Measurements from ENCODE around the gene PCDHGA1. TPM values are rescaled to one million over a fixed set of nuclear protein-coding genes. Genes with fewer than 3 reads are reported as not detected.
"Not testable (repeated sequence)": the region's sequence is repeated elsewhere in the genome, so short reads cannot be mapped to it uniquely, and the experiment has no call there.

Gene PCDHGA1
- polyA plus RNA-seq, 3 donors = not detected

GRCh38 chr5:141413540-141414069 is 83.3 kb downstream of the PCDHGA1 start:
- peaks cover 21 to 64% (median 49%) of the 10 kb centered on the region in 7 donors for H3K9me3 Mint-ChIP-seq
- no peak overlapping the region for H3K9ac ChIP-seq (ENCODE audit: insufficient read depth, low read length, poor library complexity, severe bottlenecking)

GRCh38 chr5:141414548-141415274 is 84.4 kb downstream of the PCDHGA1 start:
- H3K36me3 Mint-ChIP-seq = peaks cover 13 to 24% of the 10 kb centered on the region in 2 donors

More at GRCh38 chr5:141413540-141414069, 83.3 kb downstream of the PCDHGA1 start:
- Histone ChIP-seq H3K4me1 (ENCODE audit: control insufficient read depth in 1 of 2, insufficient read depth in 2 of 2, low read length in 2 of 2) (peaks cover 22% of the 10 kb centered on the region in 2 donors), H2AFZ (ENCODE audit: insufficient read depth, low read depth, low read length, poor library complexity, severe bottlenecking) (peak overlapping the region; percentile 75), H3K9me3 (replicated peaks in 1 of 2; ENCODE audit: control insufficient read depth in 1 of 2, insufficient read depth in 1 of 2, low read length in 2 of 2) (peaks cover 27 to 54% of the 10 kb centered on the region in 2 donors), H3K4me3 (replicated peaks in 1 of 3; ENCODE audit: low read depth in 2 of 3, low read length in 3 of 3) (peak overlapping the region in 1 of 3 experiments; percentile 73), H3K36me3 (replicated peaks in 1 of 2; ENCODE audit: control insufficient read depth in 1 of 2, insufficient read depth in 2 of 2, low read length in 2 of 2) (no peaks in the 10 kb centered on the region), H4K20me1 (ENCODE audit: insufficient read depth, low read length) (no peaks in the 10 kb centered on the region), H3K79me2 (ENCODE audit: insufficient read depth, low read length) (no peaks in the 10 kb centered on the region), H3K4me2 (replicated peaks; ENCODE audit: extremely low read depth, low read length, poor library complexity, severe bottlenecking) (peak overlapping the region; percentile 73), H3K27ac (ENCODE audit: low read depth in 1 of 2, low read length in 2 of 2) (no peak overlapping the region), H3K27me3 (ENCODE audit: control insufficient read depth in 2 of 2, insufficient read depth in 2 of 2, low read length in 2 of 2) (peaks cover 74 to 100% of the 10 kb centered on the region in 2 donors)
- WGBS (ENCODE audit: insufficient coverage) = 22% methylated on average over 21 of the region's 25 CpGs
- intact Hi-C loops (cut with micrococcal nuclease) = loop anchor here (5.0 kb wide), 2 partner anchors 109 to 149 kb away; no protein-coding TSS in a partner anchor
- Mint-ChIP-seq H3K4me1 (peaks cover 28% of the 10 kb centered on the region), H3K4me3 (peak overlapping the region; percentile 80 to 88), H3K36me3 (peaks cover 13 to 25% of the 10 kb centered on the region in 2 donors), H3K27me3 (ENCODE audit: low read depth in 3 of 3) (peaks cover 79 to 86% (median 84%) of the 10 kb centered on the region in 3 donors), H3K27ac (no peak overlapping the region)
- TF ChIP-seq CTCF (IDR thresholded peaks at IDR 0.05) = no peak
- DNase-seq = no peak

GRCh38 chr5:141415275-141415618 is 84.9 kb downstream of the PCDHGA1 start:
- WGBS (ENCODE audit: insufficient coverage) = 27% methylated on average over 20 of the region's 24 CpGs
- DNase-seq; H3K36me3 ChIP-seq (replicated peaks in 1 of 2; ENCODE audit: control insufficient read depth in 1 of 2, insufficient read depth in 2 of 2, low read length in 2 of 2); H3K9ac ChIP-seq (ENCODE audit: insufficient read depth, low read length, poor library complexity, severe bottlenecking); H3K27ac Mint-ChIP-seq; H3K27ac ChIP-seq (ENCODE audit: low read depth in 1 of 2, low read length in 2 of 2); H3K79me2 ChIP-seq (ENCODE audit: insufficient read depth, low read length); H4K20me1 ChIP-seq (ENCODE audit: insufficient read depth, low read length); H3K4me3 ChIP-seq (replicated peaks in 1 of 3; ENCODE audit: low read depth in 2 of 3, low read length in 3 of 3); H3K4me2 ChIP-seq (replicated peaks; ENCODE audit: extremely low read depth, low read length, poor library complexity, severe bottlenecking); H2AFZ ChIP-seq (ENCODE audit: insufficient read depth, low read depth, low read length, poor library complexity, severe bottlenecking): not testable (repeated sequence)
- H3K27me3 ChIP-seq (ENCODE audit: control insufficient read depth in 2 of 2, insufficient read depth in 2 of 2, low read length in 2 of 2) = peaks cover 72 to 100% of the 10 kb centered on the region in 2 donors
- Mint-ChIP-seq H3K4me1 (peaks cover 31% of the 10 kb centered on the region), H3K27me3 (ENCODE audit: low read depth in 3 of 3) (peaks cover 78 to 84% (median 83%) of the 10 kb centered on the region in 3 donors), H3K36me3 (peaks cover 16 to 27% of the 10 kb centered on the region in 2 donors), H3K4me3 (peak overlapping the region in 1 of 2 donors; percentile 80), H3K9me3 (peaks cover 15 to 61% (median 46%) of the 10 kb centered on the region in 7 donors)
- intact Hi-C loops (cut with micrococcal nuclease) = loop anchor here in 1 of 2 donors (5.0 kb wide), 1 partner anchor 107 kb away; no protein-coding TSS in a partner anchor
- H3K9me3 ChIP-seq (replicated peaks in 1 of 2; ENCODE audit: control insufficient read depth in 1 of 2, insufficient read depth in 1 of 2, low read length in 2 of 2) = peaks cover 25 to 54% of the 10 kb centered on the region in 2 donors
- H3K4me1 ChIP-seq (ENCODE audit: control insufficient read depth in 1 of 2, insufficient read depth in 2 of 2, low read length in 2 of 2) = peaks cover 22% of the 10 kb centered on the region in 2 donors

More at GRCh38 chr5:141414548-141415274, 84.4 kb downstream of the PCDHGA1 start:
- H3K27ac ChIP-seq (ENCODE audit: low read depth in 1 of 2, low read length in 2 of 2); H3K36me3 ChIP-seq (replicated peaks in 1 of 2; ENCODE audit: control insufficient read depth in 1 of 2, insufficient read depth in 2 of 2, low read length in 2 of 2); H2AFZ ChIP-seq (ENCODE audit: insufficient read depth, low read depth, low read length, poor library complexity, severe bottlenecking); H4K20me1 ChIP-seq (ENCODE audit: insufficient read depth, low read length); H3K4me2 ChIP-seq (replicated peaks; ENCODE audit: extremely low read depth, low read length, poor library complexity, severe bottlenecking); DNase-seq; H3K27ac Mint-ChIP-seq; H3K4me3 ChIP-seq (replicated peaks in 1 of 3; ENCODE audit: low read depth in 2 of 3, low read length in 3 of 3); H3K9ac ChIP-seq (ENCODE audit: insufficient read depth, low read length, poor library complexity, severe bottlenecking); H3K79me2 ChIP-seq (ENCODE audit: insufficient read depth, low read length): not testable (repeated sequence)
- 37% methylated on average over 31 of the region's 46 CpGs for WGBS (ENCODE audit: insufficient coverage)
- peak overlapping the region in 1 of 2 donors; percentile 80 for H3K4me3 Mint-ChIP-seq
- intact Hi-C loops (cut with micrococcal nuclease) = loop anchor here (5.0 kb wide), 2 partner anchors 108 to 148 kb away; no protein-coding TSS in a partner anchor
- Histone ChIP-seq H3K4me1 (ENCODE audit: control insufficient read depth in 1 of 2, insufficient read depth in 2 of 2, low read length in 2 of 2) (peaks cover 22% of the 10 kb centered on the region in 2 donors), H3K27me3 (ENCODE audit: control insufficient read depth in 2 of 2, insufficient read depth in 2 of 2, low read length in 2 of 2) (peaks cover 70 to 100% of the 10 kb centered on the region in 2 donors), H3K9me3 (replicated peaks in 1 of 2; ENCODE audit: control insufficient read depth in 1 of 2, insufficient read depth in 1 of 2, low read length in 2 of 2) (peaks cover 28 to 54% of the 10 kb centered on the region in 2 donors)
- peaks cover 31% of the 10 kb centered on the region for H3K4me1 Mint-ChIP-seq
- H3K9me3 Mint-ChIP-seq = peaks cover 19 to 64% (median 49%) of the 10 kb centered on the region in 7 donors
- H3K27me3 Mint-ChIP-seq (ENCODE audit: low read depth in 3 of 3) = peaks cover 78 to 86% (median 84%) of the 10 kb centered on the region in 3 donors

Data from CD14-positive monocyte (primary cell).